Mucosa of rectum (tissue), 2 donors: Measurements from ENCODE around the gene VCX2.
"Not testable (repeated sequence)": the region's sequence is repeated elsewhere in the genome, so short reads cannot be mapped to it uniquely, and the experiment has no call there.

Source experiments
- H3K27ac ChIP-seq, 2 donors: one replicate each; pipeline ENCODE4 v1.7.0; 2013; ENCODE audit warnings: inconsistent platforms in 2 of 2, low read depth in 2 of 2, low read length in 2 of 2
- H3K27me3 ChIP-seq, 2 donors: one replicate each; pipeline ENCODE4 v1.7.0; 2013; ENCODE audit warnings: low read length in 2 of 2; ENCODE audit not compliant: control insufficient read depth in 2 of 2, insufficient read depth in 2 of 2
- H3K36me3 ChIP-seq, 2 donors: one replicate each; pipeline ENCODE4 v1.7.0; 2013; ENCODE audit warnings: low read length in 2 of 2; ENCODE audit not compliant: control insufficient read depth in 2 of 2, insufficient read depth in 2 of 2
- H3K4me1 ChIP-seq, 2 donors: one replicate each; pipeline ENCODE4 v1.7.0; 2013; ENCODE audit warnings: low read length in 2 of 2, mild to moderate bottlenecking in 1 of 2; ENCODE audit not compliant: control insufficient read depth in 2 of 2, insufficient read depth in 2 of 2
- H3K4me3 ChIP-seq, 2 donors: one replicate each; pipeline ENCODE4 v1.7.0; 2013; ENCODE audit warnings: low read length in 2 of 2
- H3K9ac ChIP-seq, 2 donors: one replicate each; pipeline ENCODE4 v1.7.0; 2013; ENCODE audit warnings: low read length in 2 of 2, low read depth in 1 of 2, mild to moderate bottlenecking in 1 of 2
- H3K9me3 ChIP-seq, 2 donors: one replicate each; pipeline ENCODE4 v1.7.0; 2013; ENCODE audit warnings: low read length in 2 of 2; ENCODE audit not compliant: control insufficient read depth in 2 of 2
- donor health status: healthy.
- donor health status: Normal muscosa, but diverticular disease.

The VCX2 gene

GRCh38 chrX:8125566-8125965 is 45.5 kb downstream of the VCX2 start:
- H3K9me3 ChIP-seq: no peaks in the 10 kb centered on the region
- no peak overlapping the region for H3K9ac ChIP-seq
- H3K4me3 ChIP-seq: no peak overlapping the region
- H3K36me3 ChIP-seq: no peaks in the 10 kb centered on the region
- no peaks in the 10 kb centered on the region for H3K27me3 ChIP-seq
- no peaks in the 10 kb centered on the region for H3K4me1 ChIP-seq
- no peak overlapping the region for H3K27ac ChIP-seq

DNA sequence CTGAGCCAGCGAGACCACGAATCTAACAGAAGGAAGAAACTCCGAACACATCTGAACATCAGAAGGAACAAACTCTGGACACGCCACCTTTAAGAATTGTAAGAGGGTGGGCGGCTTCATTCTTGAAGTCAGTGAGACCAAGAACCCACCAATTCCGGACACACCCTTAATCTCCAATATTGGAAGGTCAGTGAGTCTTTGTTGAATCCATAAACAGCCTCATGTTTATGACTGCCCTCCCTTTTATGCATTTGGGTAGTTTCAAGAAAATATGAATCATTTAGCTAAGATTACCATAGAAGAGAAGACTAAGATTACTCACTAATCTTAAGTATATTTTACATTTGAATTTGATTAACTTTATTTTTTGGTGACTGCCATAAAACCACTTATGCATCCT is 48.5 kb downstream of the VCX2 start:
- no peaks in the 10 kb centered on the region for H3K36me3 ChIP-seq
- no peaks in the 10 kb centered on the region for H3K4me1 ChIP-seq
- H3K9me3 ChIP-seq: no peaks in the 10 kb centered on the region
- no peaks in the 10 kb centered on the region for H3K27me3 ChIP-seq
- H3K27ac ChIP-seq: no peak overlapping the region
- H3K9ac ChIP-seq: no peak overlapping the region
- no peak overlapping the region for H3K4me3 ChIP-seq

DNA sequence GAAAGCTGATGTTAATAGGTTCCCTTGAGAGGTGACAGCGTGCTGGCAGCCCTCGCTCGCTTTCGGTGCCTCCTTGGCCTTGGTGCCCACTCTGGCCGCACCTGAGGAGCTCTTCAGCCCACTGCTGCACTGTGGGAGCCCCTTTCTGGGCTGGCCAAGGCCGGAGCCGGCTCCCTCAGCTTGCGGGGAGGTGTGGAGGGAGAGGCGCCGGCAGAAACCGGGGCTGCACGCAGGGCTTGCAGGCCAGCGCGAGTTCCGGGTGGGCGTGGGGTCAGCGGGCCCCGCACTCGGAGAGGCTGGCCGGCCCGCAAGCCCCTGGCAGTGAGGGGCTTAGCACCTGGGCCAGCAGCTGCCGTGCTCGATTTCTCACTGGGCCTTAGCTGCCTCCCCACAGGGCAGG is 49.7 kb downstream of the VCX2 start:
- not testable (repeated sequence) for H3K4me1 ChIP-seq, H3K9ac ChIP-seq, H3K27ac ChIP-seq, H3K4me3 ChIP-seq, H3K9me3 ChIP-seq, H3K36me3 ChIP-seq, H3K27me3 ChIP-seq
